ENCODE measurements around the gene KIF3C.

The KIF3C gene

GRCh38 chr2:25954199-25954752 is 28.0 kb downstream of the KIF3C start:
- Histone ChIP-seq H3K9me3 (ENCODE audit: control insufficient read depth, insufficient read depth, low read depth, low read length) (no peaks in the 10 kb centered on the region), H3K36me3 (ENCODE audit: control insufficient read depth in 2 of 2, insufficient read depth in 1 of 2, low read length in 2 of 2) (peaks cover 0 to 15% of the 10 kb centered on the region in 2 experiments; a peak in 2 of 3 replicates), H3K4me1 (ENCODE audit: control insufficient read depth, insufficient read depth, low read length) (no peaks in the 10 kb centered on the region), H3K27ac (ENCODE audit: extremely low read depth, low read depth, low read length) (no peak overlapping the region), H3K4me3 (ENCODE audit: low read depth, low read length) (no peak overlapping the region)
- ChIA-PET POLR2A (no interaction called here), CTCF (no interaction called here)
- TF ChIP-seq ZNF449 (tag by site-specific recombination; IDR thresholded peaks at IDR 0.05) (peak; percentile 90), ZNF692 (tag by site-specific recombination; IDR thresholded peaks at IDR 0.05) (no peak), CTCF (tag by site-specific recombination; IDR thresholded peaks at IDR 0.05) (no peak), KLF1 (tag by site-specific recombination; IDR thresholded peaks at IDR 0.05) (peak; percentile 73)

GRCh38 chr2:25951071-25951547 is 31.2 kb downstream of the KIF3C start:
- peaks cover 0 to 8% of the 10 kb centered on the region in 2 experiments; a peak in 2 of 3 replicates for H3K36me3 ChIP-seq (ENCODE audit: control insufficient read depth in 2 of 2, insufficient read depth in 1 of 2, low read length in 2 of 2)
- TF ChIP-seq ZNF654 (tag by site-specific recombination; IDR thresholded peaks at IDR 0.05; ENCODE audit: low read depth): peak; percentile 86
- peak; percentile 99 for TF ChIP-seq SCRT2 (tag by site-specific recombination; IDR thresholded peaks at IDR 0.05)
- no peak for TF ChIP-seq ZNF837 (tag by site-specific recombination; IDR thresholded peaks at IDR 0.05)
- peak; percentile 51; the same call in 1 of the 2 replicates for TF ChIP-seq ZNF2 (tag by site-specific recombination; IDR thresholded peaks at IDR 0.05)
- peak; percentile 80 for TF ChIP-seq CTCF (tag by site-specific recombination; IDR thresholded peaks at IDR 0.05)
- no peak for TF ChIP-seq KLF1 (tag by site-specific recombination; IDR thresholded peaks at IDR 0.05)
- 0 out of 2 replicates have a peak, but pooled peaks have one; percentile 31 for TF ChIP-seq ZNF660 (tag by site-specific recombination; IDR thresholded peaks at IDR 0.05)
- peak; percentile 91 for TF ChIP-seq SCRT1 (tag by site-specific recombination; IDR thresholded peaks at IDR 0.05; ENCODE audit: borderline replicate concordance)
- peak; percentile 71 for TF ChIP-seq ZBTB6 (tag by site-specific recombination; IDR thresholded peaks at IDR 0.05)
- peak; percentile 81 for TF ChIP-seq ZBTB17 (tag by site-specific recombination; IDR thresholded peaks at IDR 0.05)
- H3K9me3 ChIP-seq (ENCODE audit: control insufficient read depth, insufficient read depth, low read depth, low read length): no peaks in the 10 kb centered on the region
- no peak overlapping the region for H3K4me3 ChIP-seq (ENCODE audit: low read depth, low read length)
- ChIA-PET CTCF (interaction anchor here (0.6 to 7.7 kb wide), 45 partner anchors 8 to 1418 kb away, joined by 3 to 70 read pairs (median 4); no protein-coding TSS in a partner anchor), POLR2A (interaction anchor here (0.5 kb wide), 1 partner anchor 312 kb away, joined by 5 read pairs; no protein-coding TSS in a partner anchor)
- no peak overlapping the region for H3K27ac ChIP-seq (ENCODE audit: extremely low read depth, low read depth, low read length)
- H3K4me1 ChIP-seq (ENCODE audit: control insufficient read depth, insufficient read depth, low read length): no peaks in the 10 kb centered on the region

Measured in HEK293 (cell line).